ENCODE measurements around the gene SMYD3. TPM values are rescaled to one million over a fixed set of nuclear protein-coding genes. Genes with fewer than 3 reads are reported as not detected.

SMYD3 gene
- total RNA-seq, 1 donor, result 171 TPM

GRCh38 chr1:246448373-246448772 is 58.7 kb downstream of the SMYD3 start:
- no peak for TF ChIP-seq CTCF (IDR thresholded peaks at IDR 0.05; ENCODE audit: extremely low read depth, low read depth, low read length)
- H3K27ac ChIP-seq (ENCODE audit: low read depth, low read length), result no peak overlapping the region

GRCh38 chr1:246447501-246447900 is 59.6 kb downstream of the SMYD3 start:
- H2AFZ ChIP-seq (ENCODE audit: low read length), result no peak overlapping the region
- H3K79me2 ChIP-seq (ENCODE audit: insufficient read depth, low read length), result peaks cover 5% of the 10 kb centered on the region
- H3K4me3 ChIP-seq (ENCODE audit: insufficient read depth, low read length), result no peak overlapping the region
- H3K36me3 ChIP-seq (ENCODE audit: insufficient read depth, low read length), result no peaks in the 10 kb centered on the region
- H3K9me3 ChIP-seq (ENCODE audit: low read depth, low read length), result no peaks in the 10 kb centered on the region
- no peaks in the 10 kb centered on the region for H4K20me1 ChIP-seq (ENCODE audit: insufficient read depth, low read length)
- DNase-seq (ENCODE audit: insufficient read length, low spot score, missing footprints), result peak; percentile 11
- no peak overlapping the region for H3K27ac ChIP-seq (ENCODE audit: low read depth, low read length)
- TF ChIP-seq CTCF (IDR thresholded peaks at IDR 0.05; ENCODE audit: extremely low read depth, low read depth, low read length), result no peak
- no peak overlapping the region for H3K4me2 ChIP-seq (ENCODE audit: insufficient read depth, low read length)
- no peaks in the 10 kb centered on the region for H3K27me3 ChIP-seq (ENCODE audit: insufficient read depth, low read length)
- H3K4me1 ChIP-seq (ENCODE audit: insufficient read depth, low read length), result peaks cover 5% of the 10 kb centered on the region

More at GRCh38 chr1:246448373-246448772, 58.7 kb downstream of the SMYD3 start:
- DNase-seq (ENCODE audit: insufficient read length, low spot score, missing footprints), result no peak
- peaks cover 5% of the 10 kb centered on the region for H3K4me1 ChIP-seq (ENCODE audit: insufficient read depth, low read length)
- H3K36me3 ChIP-seq (ENCODE audit: insufficient read depth, low read length), result no peaks in the 10 kb centered on the region
- no peaks in the 10 kb centered on the region for H3K27me3 ChIP-seq (ENCODE audit: insufficient read depth, low read length)
- no peaks in the 10 kb centered on the region for H4K20me1 ChIP-seq (ENCODE audit: insufficient read depth, low read length)
- H3K9me3 ChIP-seq (ENCODE audit: low read depth, low read length), result no peaks in the 10 kb centered on the region
- peaks cover 5% of the 10 kb centered on the region for H3K79me2 ChIP-seq (ENCODE audit: insufficient read depth, low read length)
- H2AFZ ChIP-seq (ENCODE audit: low read length), result no peak overlapping the region
- H3K4me3 ChIP-seq (ENCODE audit: insufficient read depth, low read length), result no peak overlapping the region
- H3K4me2 ChIP-seq (ENCODE audit: insufficient read depth, low read length), result no peak overlapping the region

GRCh38 chr1:246445503-246445902 is 61.6 kb downstream of the SMYD3 start:
- Histone ChIP-seq H3K36me3 (ENCODE audit: insufficient read depth, low read length) (no peaks in the 10 kb centered on the region), H4K20me1 (ENCODE audit: insufficient read depth, low read length) (no peaks in the 10 kb centered on the region), H3K4me1 (ENCODE audit: insufficient read depth, low read length) (peaks cover 5% of the 10 kb centered on the region), H3K27ac (ENCODE audit: low read depth, low read length) (no peak overlapping the region), H3K27me3 (ENCODE audit: insufficient read depth, low read length) (no peaks in the 10 kb centered on the region), H2AFZ (ENCODE audit: low read length) (no peak overlapping the region), H3K4me2 (ENCODE audit: insufficient read depth, low read length) (no peak overlapping the region), H3K9me3 (ENCODE audit: low read depth, low read length) (no peaks in the 10 kb centered on the region), H3K4me3 (ENCODE audit: insufficient read depth, low read length) (no peak overlapping the region), H3K79me2 (ENCODE audit: insufficient read depth, low read length) (peaks cover 5% of the 10 kb centered on the region)
- TF ChIP-seq CTCF (IDR thresholded peaks at IDR 0.05; ENCODE audit: extremely low read depth, low read depth, low read length), result no peak
- DNase-seq (ENCODE audit: insufficient read length, low spot score, missing footprints), result peak; percentile 5

GRCh38 chr1:246444617-246445016 is 62.5 kb downstream of the SMYD3 start:
- H3K27ac ChIP-seq (ENCODE audit: low read depth, low read length), result no peak overlapping the region
- no peak overlapping the region for H3K4me3 ChIP-seq (ENCODE audit: insufficient read depth, low read length)
- no peak overlapping the region for H2AFZ ChIP-seq (ENCODE audit: low read length)
- peaks cover 5% of the 10 kb centered on the region for H3K79me2 ChIP-seq (ENCODE audit: insufficient read depth, low read length)
- no peaks in the 10 kb centered on the region for H3K36me3 ChIP-seq (ENCODE audit: insufficient read depth, low read length)
- no peak for DNase-seq (ENCODE audit: insufficient read length, low spot score, missing footprints)
- H3K4me2 ChIP-seq (ENCODE audit: insufficient read depth, low read length), result no peak overlapping the region
- H3K27me3 ChIP-seq (ENCODE audit: insufficient read depth, low read length), result no peaks in the 10 kb centered on the region
- H3K4me1 ChIP-seq (ENCODE audit: insufficient read depth, low read length), result peaks cover 5% of the 10 kb centered on the region
- no peaks in the 10 kb centered on the region for H3K9me3 ChIP-seq (ENCODE audit: low read depth, low read length)
- H4K20me1 ChIP-seq (ENCODE audit: insufficient read depth, low read length), result no peaks in the 10 kb centered on the region
- no peak for TF ChIP-seq CTCF (IDR thresholded peaks at IDR 0.05; ENCODE audit: extremely low read depth, low read depth, low read length)
